ENCODE results near the gene EREG. TPM values are rescaled to one million over a fixed set of nuclear protein-coding genes. Genes with fewer than 3 reads are reported as not detected.

Gene EREG
- total and polyA plus RNA-seq, 10 of the 15 experiments (the other 5 are each of a cell fraction or from before 2014, with no cell fraction given), result not detected

- SMC1A ChIA-PET (ENCODE audit: uncharacterized antibody, unreplicated experiment), result no interaction called here
- TF ChIP-seq TARDBP (IDR thresholded peaks at IDR 0.05; ENCODE audit: borderline replicate concordance) (no peak), BMI1 (IDR thresholded peaks at IDR 0.05; ENCODE audit: borderline replicate concordance) (no peak), POLR2AphosphoS5 (IDR thresholded peaks at IDR 0.05; ENCODE audit: low read length) (no peak), SKIL (IDR thresholded peaks at IDR 0.05; ENCODE audit: low read depth, poor library complexity, severe bottlenecking) (no peak), EZH2 (IDR thresholded peaks at IDR 0.05; ENCODE audit: borderline replicate concordance, control insufficient read depth, low read depth, low read length) (no peak), SIN3A (IDR thresholded peaks at IDR 0.05; ENCODE audit: low read depth, low read length) (no peak), ESRRA (IDR thresholded peaks at IDR 0.05; ENCODE audit: low read length) (no peak), EGR1 (IDR thresholded peaks at IDR 0.05; ENCODE audit: borderline replicate concordance in 1 of 2, low read depth in 2 of 2, low read length in 2 of 2) (no peak), RCOR1 (conservative IDR thresholded peaks at IDR 0.05; ENCODE audit: low read depth, low read length) (no peak), E2F8 (IDR thresholded peaks at IDR 0.05; ENCODE audit: low read depth, partially characterized antibody) (no peak), NFYA (IDR thresholded peaks at IDR 0.05; ENCODE audit: borderline replicate concordance, low read depth, low read length) (no peak), EP300 (IDR thresholded peaks at IDR 0.05; ENCODE audit: borderline replicate concordance in 1 of 2, control insufficient read depth in 1 of 2, low read depth in 2 of 2, low read length in 2 of 2) (no peak), KAT2A (conservative IDR thresholded peaks at IDR 0.05; ENCODE audit: control insufficient read depth, low read depth, low read length) (no peak), JUND (IDR thresholded peaks at IDR 0.05; ENCODE audit: low read depth, low read length) (no peak), CHD1 (IDR thresholded peaks at IDR 0.05; ENCODE audit: low read depth, low read length) (no peak), ZBTB4 (CRISPR knock-in tag; IDR thresholded peaks at IDR 0.05) (no peak)
These were observed 42.9 kb downstream of the EREG start for GRCh38 chr4:74407891-74408290.

More at GRCh38 chr4:74407891-74408290, 42.9 kb downstream of the EREG start:
- ChIA-PET POLR2A (no interaction called here), CTCF (interaction anchor here (0.6 kb wide), 1 partner anchor 23 kb away, joined by 3 read pairs; no protein-coding TSS in a partner anchor), RAD21 (ENCODE audit: unreplicated experiment) (no interaction called here)
- in situ Hi-C loops (cut with MboI), result no loop called here
- Histone ChIP-seq H3K9ac (ENCODE audit: control insufficient read depth, insufficient read depth, low read length) (no peak overlapping the region), H3K9me3 (replicated peaks; ENCODE audit: control insufficient read depth, insufficient read depth, low read length) (no peaks in the 10 kb centered on the region), H3K27ac (ENCODE audit: control insufficient read depth, insufficient read depth) (no peak overlapping the region), H2AFZ (ENCODE audit: control insufficient read depth, low read depth, low read length) (no peak overlapping the region), H3K4me1 (ENCODE audit: control insufficient read depth, insufficient read depth, low read length) (no peaks in the 10 kb centered on the region), H3K4me2 (ENCODE audit: control insufficient read depth, insufficient read depth) (no peak overlapping the region), H3K27me3 (replicated peaks in 1 of 2; ENCODE audit: control insufficient read depth in 2 of 2, insufficient read depth in 2 of 2, low read length in 1 of 2) (peaks cover 0 to 1% of the 10 kb centered on the region in 2 experiments; a peak in 1 of 4 replicates), H3K36me3 (ENCODE audit: control insufficient read depth in 2 of 2, insufficient read depth in 2 of 2, low read length in 1 of 2) (no peaks in the 10 kb centered on the region), H4K20me1 (ENCODE audit: control insufficient read depth, insufficient read depth) (no peaks in the 10 kb centered on the region), H3K79me2 (ENCODE audit: control insufficient read depth, insufficient read depth, low read length) (no peaks in the 10 kb centered on the region), H3K4me3 (no peak overlapping the region)
- no peak for DNase-seq (ENCODE audit: low read depth, low spot score)
- BruUV-seq (replicated peaks), result no TSS peak
- FAIRE-seq, result no peak
- intact Hi-C loops (cut with micrococcal nuclease; ENCODE audit: unreplicated experiment), result no loop called here
- ATAC-seq, result no peak

Data from GM12878 (cell line).